Activated CD4-positive, alpha-beta T cell treated with anti-CD3 and anti-CD28 coated beads, Interleukin-2, Interleukin-4, amounts not matched to agents 100 ng/mL and 50 ng/mL, durations not matched to agents 16 hours and 8 hours (primary cell): ENCODE data around the gene NPTXR.
A peak's percentile ranks its signal among the peaks of the same experiment; 100 is the strongest.
"Not testable (repeated sequence)": the region's sequence is repeated elsewhere in the genome, so short reads cannot be mapped to it uniquely, and the experiment has no call there.

Experiments
- DNase-seq: peaks from one replicate; pipeline ENCODE4 v3.0.0-alpha.2; 2020; ENCODE audit warnings: low spot score

Gene NPTXR

DNA sequence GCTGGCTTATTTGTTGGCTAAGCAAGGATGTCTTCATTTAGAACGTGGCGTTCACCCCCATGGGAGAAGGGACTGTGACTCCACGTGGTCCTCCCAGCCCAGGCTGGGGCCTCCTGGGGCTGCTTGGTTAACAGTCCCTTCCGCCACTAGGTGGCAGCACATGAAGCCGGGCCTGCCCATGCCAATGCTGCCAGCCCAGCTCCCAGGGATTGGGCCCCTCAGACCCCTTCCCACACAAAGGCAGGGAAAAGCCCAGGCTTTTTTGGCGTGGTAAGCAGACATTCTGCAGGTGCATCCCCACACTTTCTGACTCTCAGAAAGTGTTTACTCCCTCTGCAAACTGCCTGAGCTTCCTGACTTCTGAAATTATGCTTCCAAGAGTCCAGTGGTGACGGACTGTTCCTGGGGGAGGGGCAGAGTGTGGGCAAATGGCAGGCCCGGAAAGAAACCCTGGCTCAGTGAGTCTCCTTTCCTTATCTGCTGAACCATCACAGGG is 25.1 kb upstream of the NPTXR start:
- peak; percentile 90 for DNase-seq

DNA sequence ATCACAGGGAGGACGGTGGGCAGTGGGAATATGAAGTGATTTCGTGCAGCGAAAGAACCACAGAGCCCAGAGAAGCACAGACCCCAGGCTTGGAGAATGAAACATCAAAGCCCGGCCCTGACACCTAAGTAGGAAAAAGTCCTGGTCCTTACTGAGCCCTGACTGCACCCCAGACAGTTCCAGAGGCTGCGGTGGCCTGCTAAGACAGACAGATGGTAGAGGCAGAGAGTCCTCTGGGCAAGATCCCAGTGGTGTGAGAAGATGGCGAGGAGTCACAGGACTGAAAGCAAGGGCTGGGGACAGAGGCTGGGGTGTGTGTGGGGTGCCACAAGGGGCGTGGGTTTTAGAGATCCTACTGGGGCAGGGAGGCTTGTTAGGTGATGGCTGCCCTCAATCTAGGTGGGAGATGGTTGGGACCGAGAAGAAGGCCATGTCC is 24.5 kb upstream of the NPTXR start:
- no peak for DNase-seq

DNA sequence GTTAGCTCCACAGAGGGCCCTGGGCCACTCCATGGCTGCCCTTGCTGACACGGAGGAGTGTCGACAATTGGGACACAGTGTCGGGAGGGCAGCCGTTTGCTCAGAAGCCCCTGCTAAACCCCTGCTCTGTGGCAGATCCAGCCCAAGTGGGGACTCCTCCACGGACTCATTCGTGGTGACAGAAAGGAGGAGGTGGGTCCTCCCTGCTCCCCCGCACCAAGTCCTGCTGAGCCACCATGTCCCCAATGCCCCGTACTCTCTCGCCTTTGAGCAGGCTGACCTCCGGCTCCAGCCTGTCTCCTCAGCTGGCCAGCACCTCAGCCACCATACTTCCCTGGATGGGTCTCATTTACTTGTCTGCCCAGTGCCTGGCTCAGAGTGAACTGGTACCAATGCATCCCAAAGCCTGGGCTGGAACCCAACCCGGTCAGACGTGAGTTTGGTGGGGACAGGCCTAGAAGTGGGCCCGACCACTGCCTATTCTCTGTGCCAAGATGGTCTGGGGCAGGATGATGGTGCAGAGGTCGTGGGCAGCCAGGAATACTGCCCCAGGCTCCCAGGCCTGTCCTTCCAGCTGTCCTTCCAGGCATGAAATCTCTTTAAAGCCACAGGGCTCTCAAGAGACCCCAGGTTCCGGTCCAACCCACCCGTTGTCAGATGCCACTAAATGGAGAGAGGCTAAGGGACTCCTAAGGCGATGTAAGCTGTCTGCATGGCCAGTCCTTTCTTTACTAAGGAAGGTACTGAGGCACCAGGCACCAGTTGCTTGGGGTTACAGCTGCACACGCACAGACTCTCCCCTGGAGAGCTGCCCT is 23.9 kb upstream of the NPTXR start:
- no peak for DNase-seq

DNA sequence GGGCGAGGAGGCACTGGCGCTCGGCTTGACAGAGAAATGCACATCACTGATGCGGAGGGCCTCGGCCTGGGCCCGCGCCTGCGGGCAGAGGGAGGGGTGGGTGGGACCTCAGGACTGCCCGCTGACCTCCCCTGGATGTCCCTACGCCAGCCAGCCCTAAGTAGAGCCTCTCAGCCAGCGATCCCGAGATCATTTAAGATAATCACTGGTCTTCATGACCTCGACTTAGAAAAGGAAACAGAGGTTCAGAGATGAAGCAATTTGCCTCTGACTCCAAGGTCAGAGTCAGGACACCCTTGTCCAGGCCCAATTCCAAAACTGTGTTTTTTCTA is 23.3 kb upstream of the NPTXR start:
- no peak for DNase-seq

DNA sequence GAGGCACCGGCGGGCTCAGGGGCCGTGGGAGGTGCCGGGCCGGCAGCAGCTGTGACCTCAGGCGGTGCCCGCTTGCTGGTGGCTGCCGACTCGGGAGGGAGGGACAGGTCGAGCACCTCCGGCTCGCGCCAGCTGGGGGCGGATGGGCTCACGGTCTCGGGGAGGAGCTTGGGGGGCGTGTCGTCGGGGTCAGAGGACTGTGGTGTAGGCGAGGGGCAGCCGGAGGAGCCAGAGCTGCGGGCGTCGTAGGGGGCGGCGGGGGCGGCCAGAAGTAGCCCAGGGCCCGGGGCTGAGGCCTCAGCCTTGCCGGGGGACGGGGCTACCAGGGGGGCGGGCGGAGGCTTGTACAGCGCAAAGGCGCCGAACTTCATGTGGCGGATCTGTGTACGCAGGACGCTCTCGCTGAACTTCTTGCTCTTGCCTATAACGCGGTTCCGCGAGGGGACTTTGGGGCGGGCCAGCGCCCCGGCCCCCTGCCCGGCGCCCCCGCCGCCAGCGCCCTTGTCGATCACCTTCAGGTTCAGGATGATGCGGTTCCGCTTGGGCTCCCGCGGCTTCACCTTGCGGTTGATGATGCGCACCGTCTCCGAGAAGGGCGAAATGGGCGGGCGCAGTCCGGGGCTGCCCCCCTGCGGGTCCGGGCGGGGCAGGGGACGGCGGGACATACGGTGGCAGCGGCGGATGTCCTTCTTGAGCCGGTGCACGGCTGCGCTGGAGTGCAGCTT is 22.7 kb upstream of the NPTXR start:
- no peak for DNase-seq

DNA sequence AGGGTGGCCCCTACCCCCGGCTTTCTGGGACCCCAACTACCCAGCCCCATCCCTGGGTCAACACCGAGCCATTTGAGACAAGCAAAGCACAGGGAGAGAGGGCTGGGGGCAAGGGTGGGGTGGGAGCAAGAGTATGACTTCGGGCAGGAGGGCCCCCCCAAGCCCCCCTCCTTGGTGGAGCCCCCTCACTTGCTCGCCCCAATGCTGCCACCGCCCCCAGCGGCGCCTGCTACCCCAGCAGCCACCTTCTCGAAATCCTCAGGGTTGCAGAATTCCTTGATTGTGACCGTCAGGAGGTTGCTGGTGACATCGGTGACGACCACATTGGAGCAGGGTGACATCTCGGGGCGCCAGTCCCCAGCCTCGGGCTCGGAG is 22.2 kb upstream of the NPTXR start:
- DNase-seq = no peak

DNA sequence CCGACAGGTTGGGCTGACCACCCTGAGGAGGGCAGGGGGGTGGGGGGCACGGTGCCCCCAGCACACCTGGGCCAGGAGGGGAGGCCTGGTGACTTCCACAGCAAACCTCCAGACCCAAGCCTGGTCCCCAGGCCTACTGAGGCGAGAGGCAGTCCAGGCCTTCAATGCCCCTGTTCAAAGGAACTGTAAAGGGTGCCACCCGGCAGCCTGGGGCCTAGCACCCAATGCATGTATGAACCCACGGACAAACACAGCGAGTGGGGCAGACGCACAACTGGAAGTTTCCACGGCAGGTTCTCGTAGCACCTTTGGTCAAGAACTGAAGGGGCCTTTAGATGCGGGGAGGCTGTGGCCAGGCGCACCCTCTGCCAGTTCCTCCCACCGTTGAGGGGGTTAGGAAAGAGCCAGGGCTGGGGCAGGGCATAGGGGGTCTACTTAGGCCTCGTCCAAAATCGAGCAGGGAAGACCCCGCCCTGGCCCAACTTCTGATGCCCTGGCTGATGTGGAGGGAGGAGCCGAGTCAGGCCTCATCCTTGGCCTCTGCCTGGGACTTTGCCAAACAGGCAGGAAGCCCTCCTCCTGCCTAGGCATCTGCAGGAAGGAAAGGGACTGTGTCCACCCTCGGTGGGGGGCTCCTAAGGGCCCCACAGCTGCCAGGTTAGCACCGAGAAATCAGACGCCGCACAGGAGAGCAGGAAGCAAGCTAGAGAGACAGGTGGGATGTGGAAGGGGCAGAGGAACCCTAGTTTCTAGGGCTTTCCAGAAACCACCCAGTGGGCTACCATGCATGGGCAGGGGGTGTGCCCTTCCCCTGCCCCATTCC is 21.6 kb upstream of the NPTXR start:
- DNase-seq = no peak

DNA sequence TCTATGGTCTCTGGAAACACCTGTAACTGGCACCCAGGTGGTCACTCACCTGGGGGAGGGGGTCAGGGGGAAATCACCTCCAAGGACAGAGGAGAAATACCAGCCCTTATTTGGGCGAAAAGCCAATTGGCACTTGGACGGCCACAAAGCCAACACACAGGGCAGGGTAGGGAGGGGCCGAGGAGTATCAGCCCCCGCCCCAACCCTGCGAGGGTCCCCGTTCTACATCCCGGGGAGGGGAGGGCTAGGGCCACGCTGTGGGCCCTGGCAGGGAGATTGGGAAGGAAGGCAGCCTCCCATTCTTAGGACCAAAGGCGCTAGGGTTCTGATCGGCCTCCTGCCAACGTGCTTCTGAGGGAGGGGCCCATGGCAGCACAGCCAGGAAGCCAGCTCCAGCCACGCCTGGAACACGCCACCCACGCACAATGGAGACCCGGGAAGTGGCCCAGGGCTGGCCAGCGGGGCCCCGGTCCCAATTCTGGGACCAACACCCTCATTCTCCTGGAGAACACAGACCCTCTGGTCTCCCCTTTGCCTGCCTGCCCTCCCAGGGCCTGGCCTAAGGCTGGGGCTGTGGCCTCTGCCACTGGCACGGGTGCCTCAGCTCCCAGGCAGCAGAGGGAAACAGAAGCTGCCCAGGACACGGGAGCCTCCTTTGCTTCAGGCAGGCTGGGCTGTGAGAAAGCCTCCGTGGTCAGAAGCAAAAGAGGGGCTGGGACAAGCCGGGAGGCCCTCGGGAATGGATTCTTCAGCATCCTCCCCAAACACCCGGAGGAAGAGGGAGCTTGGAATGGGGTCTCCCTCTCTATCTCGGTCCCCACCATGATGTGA is 20.7 kb upstream of the NPTXR start:
- DNase-seq = no peak

DNA sequence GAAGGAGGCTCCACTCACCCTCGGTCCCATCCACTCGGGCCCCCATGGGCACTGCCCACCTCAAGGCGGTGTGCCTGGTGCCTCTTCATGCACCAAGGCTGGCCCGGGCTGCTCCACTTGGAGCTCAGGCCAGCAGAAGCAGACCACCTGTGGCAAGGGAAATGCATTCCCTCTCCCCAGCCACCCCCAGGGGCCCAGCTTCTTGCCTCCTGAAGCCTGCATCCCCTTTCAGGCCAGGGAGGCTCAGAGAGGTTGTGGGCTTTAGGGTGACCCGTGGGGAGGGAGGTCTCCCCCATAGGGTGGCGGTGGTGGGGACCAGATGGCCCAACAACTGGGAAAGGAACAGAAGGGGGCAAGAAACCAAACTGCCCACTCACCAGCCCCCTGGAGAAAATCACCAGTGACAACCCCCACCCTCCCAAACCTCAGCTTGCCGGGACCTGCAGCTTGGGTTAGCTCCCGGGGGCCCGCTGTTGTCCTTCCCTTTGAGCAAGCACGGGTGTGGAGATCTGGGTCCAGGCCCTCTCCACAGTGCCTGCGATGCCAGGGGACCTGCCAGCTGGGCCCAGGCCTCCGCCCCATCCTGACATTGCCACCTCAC is 19.8 kb upstream of the NPTXR start:
- DNase-seq = no peak

DNA sequence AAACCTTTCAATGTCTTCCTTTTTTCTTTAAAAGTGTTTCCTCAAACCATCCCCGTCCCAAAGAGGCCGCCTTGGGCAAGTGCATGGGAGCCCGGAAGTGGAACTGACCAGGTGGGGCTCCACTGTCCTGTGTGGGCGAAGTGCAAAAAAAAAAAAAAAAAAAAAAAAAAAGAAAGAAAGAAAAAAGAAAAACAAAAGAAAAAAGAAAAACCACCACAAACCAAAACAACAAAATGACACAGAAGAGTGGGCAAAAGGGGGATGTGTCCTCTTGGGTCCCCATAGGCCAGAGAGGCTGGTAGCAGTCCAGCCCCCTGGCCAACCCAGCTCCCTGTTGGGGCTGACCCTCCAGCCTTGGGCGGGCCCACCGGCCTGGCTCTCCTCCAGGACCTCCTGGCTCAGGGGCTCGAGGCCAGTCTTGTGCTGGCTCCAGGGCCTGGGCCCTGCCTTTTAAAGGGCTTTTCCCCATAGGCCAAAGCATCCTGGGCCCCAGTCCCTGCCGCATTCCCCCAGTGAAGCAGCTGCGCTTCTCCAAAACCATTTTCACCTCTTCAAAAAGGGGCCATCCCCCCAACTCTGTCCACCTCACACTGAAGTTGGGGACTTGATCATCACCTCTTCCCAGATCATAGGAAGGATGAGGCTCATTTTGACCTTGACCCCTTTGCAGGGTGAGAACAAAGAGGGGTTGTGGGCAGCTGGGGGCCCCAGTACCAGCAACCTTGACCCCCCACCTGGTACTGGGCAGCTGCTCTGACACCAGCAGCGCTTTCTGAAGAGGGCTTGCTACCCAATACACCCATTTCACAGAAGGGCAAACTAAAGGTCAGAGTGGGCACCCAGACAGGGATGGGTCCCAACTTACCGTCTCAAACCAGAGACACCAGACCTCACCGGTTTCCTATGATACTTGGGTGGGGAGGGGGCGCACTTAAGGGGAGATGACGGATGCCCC is 18.8 kb upstream of the NPTXR start:
- no peak for DNase-seq

DNA sequence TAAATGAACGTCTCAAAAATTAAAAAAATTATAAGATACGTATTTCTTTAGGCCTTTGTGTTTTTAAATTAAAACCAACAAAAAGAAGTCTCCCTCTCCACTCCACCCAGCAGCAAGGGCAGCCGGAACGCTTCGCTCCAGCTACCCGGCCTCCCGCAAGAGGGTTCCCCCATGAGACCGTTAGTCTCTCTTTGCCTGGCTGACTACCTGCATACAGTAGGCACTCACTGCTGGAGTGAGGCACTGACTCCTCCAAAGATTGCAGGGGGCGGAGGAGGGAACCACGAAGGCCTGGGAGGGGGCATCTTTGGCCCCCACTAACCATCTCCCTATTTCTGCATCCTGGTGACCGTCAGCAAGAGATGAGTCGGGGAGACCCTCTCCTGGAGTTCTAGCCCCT is 18.1 kb upstream of the NPTXR start:
- DNase-seq = no peak

DNA sequence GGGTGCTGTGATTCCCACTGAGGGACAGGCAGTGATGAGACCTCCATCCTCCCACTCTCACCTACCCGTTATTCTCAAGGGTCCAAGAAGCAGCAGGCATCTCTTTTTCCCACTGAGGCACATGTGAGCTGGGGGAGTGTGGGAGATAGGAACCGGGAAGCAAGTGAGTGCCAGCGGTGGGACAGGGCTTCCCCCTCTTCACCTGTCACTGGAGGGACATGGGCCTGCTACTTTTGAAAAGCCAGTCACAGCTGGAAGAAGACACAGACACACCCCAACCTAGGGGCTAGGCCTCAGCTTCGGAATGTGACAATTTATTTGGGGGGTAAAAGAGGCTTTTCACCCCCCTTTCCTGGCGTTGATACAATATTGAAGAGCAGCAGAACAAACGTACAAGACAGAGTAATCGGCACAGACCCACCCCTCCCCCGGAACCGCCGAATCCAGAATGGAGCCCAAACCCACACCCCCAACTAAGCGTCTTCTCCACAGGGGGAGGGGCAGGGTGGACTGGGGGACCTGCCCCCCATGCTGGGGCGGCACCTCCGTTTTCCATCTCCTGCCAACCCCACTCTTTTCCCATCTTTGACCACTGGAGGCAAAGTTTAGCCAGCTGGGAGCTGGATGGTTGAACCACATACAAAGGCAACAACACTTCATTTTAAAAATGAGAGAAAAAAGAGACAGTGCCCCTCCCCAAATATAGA is 17.5 kb upstream of the NPTXR start:
- no peak for DNase-seq

DNA sequence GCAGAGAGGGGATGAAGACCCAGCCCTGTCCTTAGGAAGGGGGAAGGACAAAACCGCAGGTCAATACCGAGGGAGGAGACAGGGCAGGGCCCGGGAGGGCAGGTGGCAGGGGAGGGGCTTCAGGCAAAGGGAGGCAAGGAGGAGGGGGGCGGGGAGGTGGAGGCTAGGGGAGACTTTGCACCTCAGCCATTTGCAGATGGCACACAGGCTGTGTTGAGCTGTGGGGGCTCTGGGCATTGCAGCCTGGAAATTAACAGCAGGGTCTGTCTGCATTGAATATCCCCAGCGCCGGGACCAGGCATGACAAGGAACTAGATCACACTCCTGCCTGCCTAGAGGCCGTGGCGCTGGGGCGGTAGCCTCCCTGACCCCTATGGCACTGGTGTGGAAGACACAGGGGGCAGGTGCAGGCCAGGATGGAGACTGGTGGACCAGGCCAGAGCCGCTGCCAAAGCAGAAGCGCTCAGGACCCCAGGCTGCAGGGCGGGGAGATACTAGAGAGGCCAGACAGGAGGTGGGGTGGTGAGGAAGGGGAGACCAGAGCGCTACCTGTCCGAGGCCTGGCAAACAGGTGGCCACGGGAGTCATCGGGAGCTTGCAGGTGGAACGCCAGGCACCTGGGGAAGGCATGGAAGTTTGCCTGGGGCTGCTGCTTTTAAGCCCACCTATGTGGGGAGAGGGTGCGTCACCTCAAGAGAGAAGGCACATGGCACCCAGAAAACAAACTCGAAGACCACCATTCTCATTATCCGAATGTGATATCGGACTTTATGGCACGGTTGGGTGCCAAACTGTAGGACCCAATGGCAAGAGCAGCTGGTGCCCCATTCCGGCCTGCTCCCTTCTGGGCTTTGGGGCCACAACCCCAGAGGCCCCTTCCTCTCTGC is 16.7 kb upstream of the NPTXR start:
- no peak for DNase-seq

DNA sequence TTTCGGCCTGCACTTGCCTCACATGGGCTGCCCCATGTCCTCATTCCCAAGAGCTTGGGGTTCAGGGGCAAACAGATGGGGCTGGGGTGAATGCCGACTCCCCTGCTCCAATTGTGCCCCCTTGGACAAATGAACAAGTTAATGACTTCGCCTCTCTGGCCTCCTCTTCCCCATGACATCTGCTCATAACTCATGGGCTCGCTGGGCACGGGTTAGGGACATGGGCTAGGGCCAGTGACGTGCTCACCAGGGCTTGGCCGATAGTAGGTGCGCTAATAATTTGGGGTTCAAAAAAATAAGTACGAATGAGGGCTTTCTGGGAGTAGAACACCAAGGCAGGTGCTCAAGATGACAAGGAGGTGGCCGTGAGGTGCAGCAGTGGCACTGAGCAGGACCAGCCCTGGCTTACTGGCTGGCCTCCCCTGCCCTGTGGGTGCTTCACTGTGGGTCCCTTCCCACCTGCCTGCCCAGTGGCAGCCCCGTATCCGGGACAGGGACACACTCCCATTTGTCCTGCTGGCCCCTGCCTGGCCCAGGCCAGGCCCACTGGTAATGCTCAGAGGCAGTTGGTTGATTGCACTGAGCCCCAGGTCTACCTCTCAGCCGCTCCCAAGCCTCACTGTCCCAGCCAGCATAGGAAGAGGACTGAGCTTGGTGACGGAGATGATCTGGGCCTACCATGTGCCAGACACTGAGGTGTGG is 15.9 kb upstream of the NPTXR start:
- no peak for DNase-seq

DNA sequence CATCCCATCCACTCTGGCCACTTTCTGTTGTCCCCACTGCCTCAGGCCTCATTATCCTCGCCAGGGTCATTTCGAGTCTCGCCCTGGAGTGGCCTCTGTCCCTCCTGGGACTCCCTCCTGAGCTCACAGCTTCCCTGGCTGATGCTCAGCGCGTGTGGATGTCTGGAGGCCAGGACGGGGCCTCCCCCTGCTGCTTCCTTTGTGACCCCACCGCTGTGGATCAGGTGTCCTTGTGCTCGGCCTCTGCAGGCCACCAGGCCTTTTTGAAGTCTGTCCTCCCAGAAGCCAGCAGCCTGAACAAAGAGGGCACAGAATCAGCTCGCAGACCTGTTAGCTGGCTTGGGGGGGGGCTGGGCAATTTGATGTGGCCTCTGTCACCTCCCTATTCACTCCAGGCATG is 14.7 kb upstream of the NPTXR start:
- DNase-seq = no peak

DNA sequence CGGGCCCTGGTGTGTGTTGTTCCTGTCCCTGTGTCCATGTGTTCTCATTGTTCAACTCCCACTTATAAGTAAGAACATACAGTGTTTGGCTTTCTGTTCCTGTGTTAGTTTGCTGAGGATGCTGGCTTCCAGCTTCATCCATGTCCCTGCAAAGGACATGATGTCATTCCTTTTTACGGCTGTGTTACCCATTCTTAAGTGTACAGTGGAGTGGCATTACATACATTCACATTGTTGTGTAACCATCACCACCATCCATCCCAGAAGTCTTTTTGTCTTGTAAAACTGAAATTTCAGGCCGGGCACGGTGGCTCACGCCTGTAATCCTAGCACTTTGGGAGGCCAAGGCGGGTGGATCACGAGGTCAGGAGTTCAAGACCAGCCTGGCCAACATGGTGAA is 10.6 kb upstream of the NPTXR start:
- DNase-seq = not testable (repeated sequence)

DNA sequence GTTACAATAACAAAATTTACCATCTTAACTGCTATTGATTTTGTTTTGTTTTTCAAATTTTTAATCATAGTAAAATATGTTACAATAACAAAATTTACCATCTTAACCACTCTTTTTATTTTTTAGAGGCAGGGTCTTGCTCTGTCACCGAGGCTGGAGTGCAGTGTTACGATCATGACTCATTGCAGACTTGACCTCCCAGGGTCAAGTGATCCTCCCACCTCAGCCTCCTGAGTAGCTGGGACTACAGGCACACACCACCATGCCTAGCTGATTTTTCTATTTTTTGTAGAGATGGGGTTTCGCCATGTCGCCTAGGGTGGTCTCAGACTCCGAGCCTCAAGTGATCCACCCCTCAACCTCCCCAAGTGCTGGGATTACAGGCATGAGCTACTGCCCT is 10.1 kb upstream of the NPTXR start:
- not testable (repeated sequence) for DNase-seq

DNA sequence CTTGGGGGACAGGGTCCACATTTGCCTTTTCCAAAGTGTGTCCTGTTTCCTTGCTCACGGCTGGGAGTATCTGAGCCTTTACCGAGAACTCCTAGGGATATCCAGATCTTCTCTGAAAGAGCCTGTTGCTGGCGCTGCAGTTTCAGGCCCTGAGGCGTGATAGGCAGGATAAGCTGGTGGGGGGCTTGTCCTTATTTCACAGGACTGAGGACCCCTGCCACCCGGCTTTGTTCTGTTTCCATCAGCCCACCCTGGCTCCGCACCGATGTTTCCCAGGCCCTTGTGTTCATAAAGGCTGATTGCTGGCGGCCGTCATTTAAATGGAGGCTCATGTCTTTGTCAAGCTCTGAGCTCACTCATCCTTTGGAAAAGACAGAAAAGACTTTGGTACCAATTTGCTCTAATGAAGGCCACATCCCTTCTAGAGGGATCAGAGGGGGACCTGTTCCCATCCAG is 9.4 kb upstream of the NPTXR start:
- no peak for DNase-seq
